ENCODE measurements around the gene KBTBD3. TPM values are rescaled to one million over a fixed set of nuclear protein-coding genes. Genes with fewer than 3 reads are reported as not detected.

Gene KBTBD3
- total RNA-seq, 1 donor from 2014 or later, result 3.4 TPM

- no peak for DNase-seq
Observed at GRCh38 chr11:106001304-106002012, 75.7 kb downstream of the KBTBD3 start.

Other genes with a start within 250 kb of the KBTBD3 start
- gene MSANTD4, start 55.1 kb downstream of the KBTBD3 start, total RNA-seq, result 27.8 and 34.4 TPM in 2 replicates
- gene AASDHPPT, start 315 bp upstream of the KBTBD3 start, total RNA-seq, result 41.5 and 56.0 TPM in 2 replicates